Endothelial cell of umbilical vein (primary cell): ENCODE results near the gene DTNA. TPM values are rescaled to one million over a fixed set of nuclear protein-coding genes. Genes with fewer than 3 reads are reported as not detected.

ENCODE experiments used
- BruUV-seq: library from RNA; stranded (reverse); fragments of 400-500 nt; replicated peaks from 2 replicates; lab custom pipeline; 2021; lab: Mats Ljungman, UMichigan
- CTCF ChIA-PET: fragments of 300-600, 350-600 bp; sonication (Branson Sonifier 250); formaldehyde crosslinking; loops from one replicate; lab custom pipeline; 2021; ENCODE audit warnings: antibody characterized with exemption, inconsistent platforms; lab: Charles Lee
- POLR2A ChIA-PET: fragments of 300-600, 350-600 bp; sonication (Branson Sonifier 250); formaldehyde crosslinking; loops from one replicate; lab custom pipeline; 2021; ENCODE audit warnings: antibody characterized with exemption, inconsistent platforms; lab: Charles Lee
- DNase-seq: peaks from one replicate; pipeline ENCODE4 v3.0.0-alpha.2; 2011; ENCODE audit warnings: low read depth, low spot score
- FAIRE-seq: peaks from 2 replicates; lab custom pipeline; 2011; peaks lifted over from hg19 to GRCh38; lab: Jason Lieb, UNC
- H2AFZ ChIP-seq: 2 replicates; pipeline ENCODE4 v1.6.0; 2012; ENCODE audit warnings: low read depth, low read length, control low read depth, inconsistent platforms
- H3K27ac ChIP-seq: 2 replicates; pipeline ENCODE4 v1.5.1; 2011; ENCODE audit warnings: low read depth, mild to moderate bottlenecking, control low read depth, low read length, moderate library complexity; ENCODE audit not compliant: insufficient read depth
- H3K27me3 ChIP-seq, 2 experiments: 2 replicates each; pipeline versions ENCODE4 v1.6.0 to v1.6.1; 2011; ENCODE audit warnings: low read length in 2 of 2, mixed read lengths in 1 of 2; ENCODE audit not compliant: control insufficient read depth in 2 of 2, insufficient read depth in 2 of 2
- H3K36me3 ChIP-seq, 2 experiments: 2 replicates in 1 of 2; 3 replicates in 1 of 2; pipeline ENCODE4 v1.5.1; 2011; ENCODE audit warnings: low read length in 2 of 2, mild to moderate bottlenecking in 1 of 2, moderate library complexity in 1 of 2; ENCODE audit not compliant: control insufficient read depth in 2 of 2, insufficient read depth in 2 of 2; ENCODE audit errors: extremely low read depth in 1 of 2
- H3K4me1 ChIP-seq: 3 replicates; pipeline ENCODE4 v1.5.1; 2011; ENCODE audit warnings: mild to moderate bottlenecking, low read length; ENCODE audit not compliant: control insufficient read depth, insufficient read depth; ENCODE audit errors: extremely low read depth
- H3K4me2 ChIP-seq: 2 replicates; pipeline ENCODE4 v1.6.1; 2011; ENCODE audit warnings: low read length, control low read depth, mixed read lengths; ENCODE audit not compliant: insufficient read depth
- H3K4me3 ChIP-seq, 3 experiments: fragments of 200-600 bp in 1 of 3; sonication (generic), shearing (Covaris generic) in 1 of 3; replicated peaks in 1 of 3; 2 replicates each; pipeline ENCODE4 v1.5.1; 2011 to 2016; ENCODE audit warnings: control low read depth in 3 of 3, low read length in 3 of 3, mild to moderate bottlenecking in 2 of 3, inconsistent platforms in 1 of 3, low read depth in 1 of 3, moderate library complexity in 1 of 3; ENCODE audit not compliant: insufficient read depth in 1 of 3
- H3K79me2 ChIP-seq: 2 replicates; pipeline ENCODE4 v1.6.0; 2012; ENCODE audit warnings: low read length, inconsistent platforms; ENCODE audit not compliant: control insufficient read depth, insufficient read depth
- H3K9ac ChIP-seq: replicated peaks from 2 replicates; pipeline ENCODE3; 2011; ENCODE audit warnings: low read length, control low read depth; ENCODE audit not compliant: insufficient read depth; ENCODE audit errors: extremely low read depth
- H3K9me1 ChIP-seq: replicated peaks from 3 replicates; pipeline ENCODE4 v1.6.0; 2011; ENCODE audit warnings: mild to moderate bottlenecking, low read length; ENCODE audit not compliant: control insufficient read depth, insufficient read depth; ENCODE audit errors: extremely low read depth
- H3K9me3 ChIP-seq: replicated peaks from 2 replicates; pipeline ENCODE4 v1.5.1; 2012; ENCODE audit warnings: low read length, inconsistent platforms; ENCODE audit not compliant: control insufficient read depth, insufficient read depth
- H4K20me1 ChIP-seq: replicated peaks from 2 replicates; pipeline ENCODE3; 2011; ENCODE audit warnings: mild to moderate bottlenecking, low read length; ENCODE audit not compliant: control insufficient read depth, insufficient read depth; ENCODE audit errors: extremely low read depth
- EZH2 ChIP-seq: IDR thresholded peaks from 2 replicates; pipeline ENCODE4 v1.6.1; 2012; ENCODE audit warnings: borderline replicate concordance, low read depth, mild to moderate bottlenecking, moderate library complexity, low read length, inconsistent platforms; ENCODE audit not compliant: severe bottlenecking
- FOS ChIP-seq: IDR thresholded peaks from 2 replicates; pipeline ENCODE4 v1.6.1; 2011; ENCODE audit warnings: mild to moderate bottlenecking, low read length, moderate library complexity, borderline replicate concordance; ENCODE audit not compliant: insufficient read depth
- GATA2 ChIP-seq: IDR thresholded peaks from 2 replicates; pipeline ENCODE4 v1.7.0; 2011; ENCODE audit warnings: low read depth, mild to moderate bottlenecking, moderate library complexity, mixed read lengths, low read length; ENCODE audit not compliant: insufficient read length, insufficient read depth
- JUN ChIP-seq: IDR thresholded peaks from 2 replicates; pipeline ENCODE4 v1.6.1; 2011; ENCODE audit warnings: borderline replicate concordance, low read depth; ENCODE audit not compliant: insufficient read length, insufficient read depth
- MYC ChIP-seq: IDR thresholded peaks from one replicate; pipeline ENCODE4 v1.6.1; 2011; ENCODE audit warnings: mild to moderate bottlenecking, low read depth, low read length
- POLR2A ChIP-seq: IDR thresholded peaks from 2 replicates; pipeline ENCODE4 v1.6.1; 2012; ENCODE audit warnings: low read depth, mild to moderate bottlenecking, control low read depth, low read length
- POLR2AphosphoS5 ChIP-seq: IDR thresholded peaks from 2 replicates; pipeline ENCODE4 v1.6.1; 2012; ENCODE audit warnings: low read depth, mild to moderate bottlenecking, control low read depth, low read length, moderate library complexity; ENCODE audit not compliant: insufficient read depth
- dilution Hi-C: fragments of 300-500 bp; cut with MboI; formaldehyde crosslinking; loops from one replicate; pipeline ENCODE4 v1.15.0; 2019; ENCODE audit warnings: low sequenced_read_pairs; ENCODE audit not compliant: extremely low pct_ligation_motif_present
- intact Hi-C: fragments of 100-400 bp; cut with micrococcal nuclease; formaldehyde crosslinking; loops from one replicate; pipeline ENCODE4 v1.10.0; 2022
- polyA plus RNA-seq, 4 experiments: library from polyadenylated mRNA; depleted of rRNA in 3 of 4; stranded (reverse) in 3 of 4; unstranded in 1 of 4; fragments of >200 nt; gene quantifications; 2 replicates each; pipeline versions ENCODE4 v1.2.1 to v1.2.3, GENCODE V29; 2011 to 2012; ENCODE audit warnings: missing spikeins in 1 of 4
- total RNA-seq: library from RNA; stranded (reverse); gene quantifications from 2 replicates; pipeline ENCODE4 v1.2.3, GENCODE V29; 2021
- TF ChIP-seq, protein P1 (sequence below), 2 donors: IDR thresholded peaks; 1 replicate in 1 of 2; 2 replicates in 1 of 2; pipeline ENCODE4 v1.5.1; 2011; ENCODE audit warnings: low read length in 2 of 2, mild to moderate bottlenecking in 2 of 2, moderate library complexity in 2 of 2, control low read depth in 1 of 2, inconsistent platforms in 1 of 2, low read depth in 1 of 2; ENCODE audit not compliant: insufficient read depth in 1 of 2; ENCODE audit errors: extremely low read depth in 1 of 2
- TF ChIP-seq, protein P2 (sequence below): IDR thresholded peaks from 2 replicates; pipeline ENCODE4 v1.6.1; 2011; ENCODE audit not compliant: insufficient read depth, insufficient read length

Gene DTNA
- total and polyA plus RNA-seq, 2 donors (not counting 3 experiments of a cell fraction or from before 2014, with no cell fraction given): 6.6 to 15.3 TPM

DNA sequence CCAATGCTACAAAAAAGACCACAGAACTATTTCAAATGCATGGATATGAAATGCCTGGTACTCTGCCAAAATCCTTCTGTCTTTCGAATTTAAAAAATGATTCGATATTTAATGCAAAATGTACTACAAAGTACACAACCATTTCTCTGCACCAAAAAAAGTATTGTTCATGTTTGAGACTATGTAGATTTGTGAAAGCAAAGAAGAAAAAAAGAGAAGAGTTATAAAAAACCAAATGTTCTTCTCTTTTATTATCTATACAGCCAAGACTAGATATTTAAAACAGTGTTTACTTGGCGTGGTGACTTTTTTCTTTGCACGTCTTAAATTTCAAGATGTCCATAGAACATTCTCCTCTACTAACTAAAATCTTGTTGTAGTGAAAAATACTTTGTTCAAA lies 89.2 kb downstream of the DTNA start:
- Histone ChIP-seq H3K79me2 (no peaks in the 10 kb centered on the region), H3K9me3 (no peaks in the 10 kb centered on the region), H3K9ac (no peak overlapping the region), H3K4me2 (no peak overlapping the region), H2AFZ (no peak overlapping the region), H3K9me1 (peaks cover 2% of the 10 kb centered on the region), H3K36me3 (no peaks in the 10 kb centered on the region), H3K4me1 (no peaks in the 10 kb centered on the region), H4K20me1 (no peaks in the 10 kb centered on the region), H3K27me3 (no peaks in the 10 kb centered on the region), H3K27ac (no peak overlapping the region), H3K4me3 (no peak overlapping the region)
- dilution Hi-C loops: no loop called here
- DNase-seq (no peak), FAIRE-seq (no peak)
- TF ChIP-seq, protein P1, sequence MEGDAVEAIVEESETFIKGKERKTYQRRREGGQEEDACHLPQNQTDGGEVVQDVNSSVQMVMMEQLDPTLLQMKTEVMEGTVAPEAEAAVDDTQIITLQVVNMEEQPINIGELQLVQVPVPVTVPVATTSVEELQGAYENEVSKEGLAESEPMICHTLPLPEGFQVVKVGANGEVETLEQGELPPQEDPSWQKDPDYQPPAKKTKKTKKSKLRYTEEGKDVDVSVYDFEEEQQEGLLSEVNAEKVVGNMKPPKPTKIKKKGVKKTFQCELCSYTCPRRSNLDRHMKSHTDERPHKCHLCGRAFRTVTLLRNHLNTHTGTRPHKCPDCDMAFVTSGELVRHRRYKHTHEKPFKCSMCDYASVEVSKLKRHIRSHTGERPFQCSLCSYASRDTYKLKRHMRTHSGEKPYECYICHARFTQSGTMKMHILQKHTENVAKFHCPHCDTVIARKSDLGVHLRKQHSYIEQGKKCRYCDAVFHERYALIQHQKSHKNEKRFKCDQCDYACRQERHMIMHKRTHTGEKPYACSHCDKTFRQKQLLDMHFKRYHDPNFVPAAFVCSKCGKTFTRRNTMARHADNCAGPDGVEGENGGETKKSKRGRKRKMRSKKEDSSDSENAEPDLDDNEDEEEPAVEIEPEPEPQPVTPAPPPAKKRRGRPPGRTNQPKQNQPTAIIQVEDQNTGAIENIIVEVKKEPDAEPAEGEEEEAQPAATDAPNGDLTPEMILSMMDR (IDR thresholded peaks at IDR 0.05; ENCODE audit: extremely low read depth in 1 of 2, insufficient read depth in 1 of 2, low read depth in 1 of 2, low read length in 2 of 2): no peak
- no peak for TF ChIP-seq MYC
- TF ChIP-seq JUN: no peak
- no peak for TF ChIP-seq EZH2
- TF ChIP-seq, protein P2, sequence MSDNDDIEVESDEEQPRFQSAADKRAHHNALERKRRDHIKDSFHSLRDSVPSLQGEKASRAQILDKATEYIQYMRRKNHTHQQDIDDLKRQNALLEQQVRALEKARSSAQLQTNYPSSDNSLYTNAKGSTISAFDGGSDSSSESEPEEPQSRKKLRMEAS: no peak
- TF ChIP-seq GATA2: no peak
- TF ChIP-seq POLR2A: no peak
- no peak for TF ChIP-seq FOS
- no peak for TF ChIP-seq POLR2AphosphoS5
- ChIA-PET POLR2A (no interaction called here), CTCF (interaction anchor here (2.0 kb wide), 2 partner anchors 10 to 11 kb away, joined by 7 to 12 read pairs; no protein-coding TSS in a partner anchor)
- intact Hi-C loops: no loop called here
- no TSS peak for BruUV-seq
